ENCODE results near the gene PIK3IP1. TPM values are rescaled to one million over a fixed set of nuclear protein-coding genes. Genes with fewer than 3 reads are reported as not detected.
A peak's percentile ranks its signal among the peaks of the same experiment; 100 is the strongest.

The PIK3IP1 gene
- total and polyA plus RNA-seq, 2 donors from 2014 or later: 21.4 to 42.7 TPM

DNA sequence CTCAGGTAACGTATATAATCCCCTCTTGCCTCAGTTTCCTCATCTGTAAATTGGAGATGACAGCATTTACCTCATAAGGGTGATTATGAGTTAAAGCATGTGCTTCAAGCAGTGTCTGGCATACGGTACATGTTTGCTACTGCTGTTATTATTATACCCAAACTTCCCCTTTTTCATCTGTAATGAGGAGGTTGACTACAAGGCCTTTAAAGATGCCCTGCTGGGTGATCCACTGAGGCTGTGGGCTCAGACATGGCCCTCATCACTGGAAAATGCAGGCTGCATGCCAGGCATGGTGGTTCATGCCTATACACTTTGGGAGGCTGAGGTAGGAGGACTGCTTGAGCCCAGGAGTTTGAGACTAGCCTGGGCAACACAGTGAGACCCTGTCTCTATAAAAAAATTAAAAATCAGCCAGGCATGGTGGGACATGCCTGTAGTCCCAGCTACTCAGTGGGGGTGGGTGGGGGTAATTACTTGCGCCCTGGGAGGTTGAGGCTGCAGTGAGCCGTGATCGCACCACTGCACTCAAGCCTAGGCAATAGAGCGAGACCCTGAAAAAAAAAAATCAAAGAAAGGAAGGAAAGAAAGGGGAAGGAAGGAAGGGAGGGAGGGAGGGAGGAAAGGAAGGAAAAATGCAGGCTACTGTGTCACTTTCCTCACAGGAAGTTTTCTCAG lies 4.3 kb downstream of the PIK3IP1 start:
- DNase-seq (peak in 1 of 5 donors; percentile 32), FAIRE-seq (no peak)
- no peaks in the 10 kb centered on the region for H3K27me3 ChIP-seq (ENCODE audit: control insufficient read depth, insufficient read depth, low read length)
- no peaks in the 10 kb centered on the region for H3K9me3 ChIP-seq (ENCODE audit: control insufficient read depth in 2 of 3, insufficient read depth in 1 of 3, low read length in 3 of 3)
- intact Hi-C loops (cut with DNase I): no loop called here
- H3K4me3 ChIP-seq (ENCODE audit: low read length in 3 of 3): no peak overlapping the region
- H3K9ac ChIP-seq (ENCODE audit: low read length in 3 of 3): no peak overlapping the region
- peaks cover 0 to 18% (median 11%) of the 10 kb centered on the region in 3 donors for H3K36me3 ChIP-seq (ENCODE audit: control insufficient read depth in 2 of 3, insufficient read depth in 3 of 3, low read length in 3 of 3)
- TF ChIP-seq, protein P1, sequence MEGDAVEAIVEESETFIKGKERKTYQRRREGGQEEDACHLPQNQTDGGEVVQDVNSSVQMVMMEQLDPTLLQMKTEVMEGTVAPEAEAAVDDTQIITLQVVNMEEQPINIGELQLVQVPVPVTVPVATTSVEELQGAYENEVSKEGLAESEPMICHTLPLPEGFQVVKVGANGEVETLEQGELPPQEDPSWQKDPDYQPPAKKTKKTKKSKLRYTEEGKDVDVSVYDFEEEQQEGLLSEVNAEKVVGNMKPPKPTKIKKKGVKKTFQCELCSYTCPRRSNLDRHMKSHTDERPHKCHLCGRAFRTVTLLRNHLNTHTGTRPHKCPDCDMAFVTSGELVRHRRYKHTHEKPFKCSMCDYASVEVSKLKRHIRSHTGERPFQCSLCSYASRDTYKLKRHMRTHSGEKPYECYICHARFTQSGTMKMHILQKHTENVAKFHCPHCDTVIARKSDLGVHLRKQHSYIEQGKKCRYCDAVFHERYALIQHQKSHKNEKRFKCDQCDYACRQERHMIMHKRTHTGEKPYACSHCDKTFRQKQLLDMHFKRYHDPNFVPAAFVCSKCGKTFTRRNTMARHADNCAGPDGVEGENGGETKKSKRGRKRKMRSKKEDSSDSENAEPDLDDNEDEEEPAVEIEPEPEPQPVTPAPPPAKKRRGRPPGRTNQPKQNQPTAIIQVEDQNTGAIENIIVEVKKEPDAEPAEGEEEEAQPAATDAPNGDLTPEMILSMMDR (IDR thresholded peaks at IDR 0.05; ENCODE audit: borderline replicate concordance, extremely low read depth, insufficient read depth): no peak
- peak overlapping the region in 1 of 2 donors; percentile 44 for H3K27ac ChIP-seq (ENCODE audit: low read depth in 2 of 2, low read length in 2 of 2)
- peaks cover 0 to 18% (median 6%) of the 10 kb centered on the region in 3 donors for H3K4me1 ChIP-seq (ENCODE audit: control insufficient read depth in 2 of 3, insufficient read depth in 2 of 3, low read depth in 1 of 3, low read length in 3 of 3)

DNA sequence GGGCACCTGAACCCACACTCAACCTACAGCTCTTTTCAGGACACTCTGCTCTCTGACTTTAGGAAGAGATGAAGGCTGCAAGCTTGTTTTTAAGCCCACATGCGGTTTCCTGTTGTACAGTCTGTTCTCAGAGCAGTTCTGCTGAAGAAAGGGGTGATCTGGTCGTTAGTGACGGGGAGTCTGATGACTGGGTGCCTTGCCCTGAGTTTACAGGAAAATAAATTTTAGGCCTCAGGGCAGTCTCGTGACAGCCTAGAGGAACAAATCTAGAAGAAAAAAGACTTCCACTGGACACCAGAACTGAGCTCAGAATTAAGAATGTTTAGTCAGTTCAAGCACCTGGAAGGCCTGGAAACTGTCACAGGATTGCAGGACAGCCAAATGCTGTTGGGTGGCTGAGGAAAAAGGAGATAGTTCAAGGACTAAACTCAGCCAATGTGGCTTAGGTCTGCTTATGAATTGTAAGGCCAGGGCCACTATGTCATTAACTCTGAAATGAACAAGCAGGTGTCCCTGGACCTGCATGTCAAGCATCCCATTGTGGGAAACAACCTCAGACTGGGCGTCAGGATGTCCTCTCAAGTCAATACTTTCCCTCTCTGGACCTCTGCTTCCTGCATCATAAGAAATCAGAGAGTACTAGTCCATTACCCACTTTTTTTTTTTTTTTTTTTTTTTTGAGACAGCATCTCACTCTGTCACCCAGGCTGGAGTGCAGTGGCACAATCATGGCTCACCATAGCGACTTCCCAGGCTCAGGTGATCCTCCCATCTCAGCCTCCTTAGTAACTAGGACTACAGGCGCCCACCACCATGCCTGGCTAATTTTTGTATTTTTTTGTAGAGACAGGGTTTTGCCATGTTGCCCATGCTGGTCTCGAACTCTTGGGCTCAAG lies 5.7 kb downstream of the PIK3IP1 start:
- H3K36me3 ChIP-seq (ENCODE audit: control insufficient read depth in 2 of 3, insufficient read depth in 3 of 3, low read length in 3 of 3): peaks cover 0 to 25% (median 17%) of the 10 kb centered on the region in 3 donors
- H3K4me3 ChIP-seq (ENCODE audit: low read length in 3 of 3): no peak overlapping the region
- DNase-seq (no peak), FAIRE-seq (no peak)
- intact Hi-C loops (cut with DNase I): no loop called here
- TF ChIP-seq, protein P1 (IDR thresholded peaks at IDR 0.05; ENCODE audit: borderline replicate concordance, extremely low read depth, insufficient read depth): no peak
- peaks cover 0 to 18% (median 6%) of the 10 kb centered on the region in 3 donors for H3K4me1 ChIP-seq (ENCODE audit: control insufficient read depth in 2 of 3, insufficient read depth in 2 of 3, low read depth in 1 of 3, low read length in 3 of 3)
- H3K9me3 ChIP-seq (ENCODE audit: control insufficient read depth in 2 of 3, insufficient read depth in 1 of 3, low read length in 3 of 3): no peaks in the 10 kb centered on the region
- no peaks in the 10 kb centered on the region for H3K27me3 ChIP-seq (ENCODE audit: control insufficient read depth, insufficient read depth, low read length)
- peak overlapping the region in 1 of 2 donors; percentile 73 for H3K27ac ChIP-seq (ENCODE audit: low read depth in 2 of 2, low read length in 2 of 2)
- H3K9ac ChIP-seq (ENCODE audit: low read length in 3 of 3): no peak overlapping the region

DNA sequence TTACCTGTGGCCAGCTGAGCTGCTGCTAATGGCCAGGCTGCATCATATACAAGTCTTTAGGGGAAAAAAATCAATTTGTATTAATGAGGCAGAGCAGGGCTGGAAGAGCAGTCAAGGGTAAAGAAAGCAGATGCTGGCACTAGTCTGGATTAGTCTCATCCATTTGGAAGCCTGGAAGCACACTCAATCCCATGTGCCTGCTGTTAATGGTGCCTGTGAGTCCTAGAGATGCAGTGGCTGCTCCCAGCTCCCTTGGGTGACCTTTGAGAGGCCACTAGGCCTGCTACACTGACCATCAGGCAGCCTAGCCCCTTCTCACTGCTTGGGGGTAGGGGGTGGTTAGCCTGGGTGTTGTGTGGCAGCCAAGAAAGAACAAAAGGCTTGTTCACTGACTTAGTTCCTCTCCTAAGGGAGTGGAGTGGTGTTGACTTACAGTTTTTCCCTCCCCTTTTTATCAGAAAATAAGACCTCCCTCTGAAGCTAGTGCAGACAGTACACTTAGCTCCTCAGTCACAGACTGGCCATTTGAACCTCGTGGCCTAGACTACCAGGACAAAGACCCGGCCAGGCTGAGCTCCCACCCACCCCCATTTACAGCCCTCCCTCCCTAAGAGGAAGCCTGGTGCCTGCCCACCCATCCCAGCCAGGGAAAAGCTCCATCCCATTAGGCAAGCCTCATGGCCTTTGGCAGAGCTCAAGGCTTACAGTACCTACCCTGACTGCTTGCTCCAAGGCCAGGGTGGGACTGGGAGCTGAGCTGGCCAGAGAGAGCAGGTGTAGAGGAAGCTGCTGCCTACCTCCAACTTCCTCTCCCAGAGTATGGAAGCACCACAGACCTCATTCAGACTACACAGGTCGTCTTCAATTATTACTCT lies 7.8 kb downstream of the PIK3IP1 start:
- FAIRE-seq: no peak
- Histone ChIP-seq H3K9me3 (ENCODE audit: control insufficient read depth in 2 of 3, insufficient read depth in 1 of 3, low read length in 3 of 3) (no peaks in the 10 kb centered on the region), H3K36me3 (ENCODE audit: control insufficient read depth in 2 of 3, insufficient read depth in 3 of 3, low read length in 3 of 3) (peaks cover 3 to 25% (median 18%) of the 10 kb centered on the region in 3 donors), H3K4me3 (ENCODE audit: low read length in 3 of 3) (no peak overlapping the region), H3K27ac (ENCODE audit: low read depth in 2 of 2, low read length in 2 of 2) (peak overlapping the region in 1 of 2 donors; percentile 38), H3K27me3 (ENCODE audit: control insufficient read depth, insufficient read depth, low read length) (no peaks in the 10 kb centered on the region), H3K9ac (ENCODE audit: low read length in 3 of 3) (no peak overlapping the region), H3K4me1 (ENCODE audit: control insufficient read depth in 2 of 3, insufficient read depth in 2 of 3, low read depth in 1 of 3, low read length in 3 of 3) (peaks cover 0 to 13% (median 2%) of the 10 kb centered on the region in 3 donors)
- TF ChIP-seq, protein P1 (IDR thresholded peaks at IDR 0.05; ENCODE audit: borderline replicate concordance, extremely low read depth, insufficient read depth): no peak
- peak in 2 of 5 donors; percentile 34 to 58 for DNase-seq
- intact Hi-C loops (cut with DNase I): no loop called here
